ENCODE data around the gene MINAR2. TPM values are rescaled to one million over a fixed set of nuclear protein-coding genes. Genes with fewer than 3 reads are reported as not detected.

MINAR2 gene
- total RNA-seq, 4 donors from 2014 or later = not detected

GRCh38 chr5:129766798-129767197, 18.9 kb downstream of the MINAR2 start:
- Histone ChIP-seq H3K9me3 (no peaks in the 10 kb centered on the region), H3K36me3 (no peaks in the 10 kb centered on the region), H3K4me1 (peaks cover 0 to 11% (median 0%) of the 10 kb centered on the region in 4 donors), H3K27ac (no peak overlapping the region), H3K27me3 (no peaks in the 10 kb centered on the region), H3K4me3 (no peak overlapping the region)
- no peak for DNase-seq (ENCODE audit: low spot score in 2 of 2)
- 85 to 88% methylated on average over 2 of the region's 2 CpGs for WGBS, 2 donors
- TF ChIP-seq EP300 (IDR thresholded peaks at IDR 0.05) (no peak), POLR2A (IDR thresholded peaks at IDR 0.05) (no peak)
- TF ChIP-seq, protein P1, sequence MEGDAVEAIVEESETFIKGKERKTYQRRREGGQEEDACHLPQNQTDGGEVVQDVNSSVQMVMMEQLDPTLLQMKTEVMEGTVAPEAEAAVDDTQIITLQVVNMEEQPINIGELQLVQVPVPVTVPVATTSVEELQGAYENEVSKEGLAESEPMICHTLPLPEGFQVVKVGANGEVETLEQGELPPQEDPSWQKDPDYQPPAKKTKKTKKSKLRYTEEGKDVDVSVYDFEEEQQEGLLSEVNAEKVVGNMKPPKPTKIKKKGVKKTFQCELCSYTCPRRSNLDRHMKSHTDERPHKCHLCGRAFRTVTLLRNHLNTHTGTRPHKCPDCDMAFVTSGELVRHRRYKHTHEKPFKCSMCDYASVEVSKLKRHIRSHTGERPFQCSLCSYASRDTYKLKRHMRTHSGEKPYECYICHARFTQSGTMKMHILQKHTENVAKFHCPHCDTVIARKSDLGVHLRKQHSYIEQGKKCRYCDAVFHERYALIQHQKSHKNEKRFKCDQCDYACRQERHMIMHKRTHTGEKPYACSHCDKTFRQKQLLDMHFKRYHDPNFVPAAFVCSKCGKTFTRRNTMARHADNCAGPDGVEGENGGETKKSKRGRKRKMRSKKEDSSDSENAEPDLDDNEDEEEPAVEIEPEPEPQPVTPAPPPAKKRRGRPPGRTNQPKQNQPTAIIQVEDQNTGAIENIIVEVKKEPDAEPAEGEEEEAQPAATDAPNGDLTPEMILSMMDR (IDR thresholded peaks at IDR 0.05) = no peak

DNA sequence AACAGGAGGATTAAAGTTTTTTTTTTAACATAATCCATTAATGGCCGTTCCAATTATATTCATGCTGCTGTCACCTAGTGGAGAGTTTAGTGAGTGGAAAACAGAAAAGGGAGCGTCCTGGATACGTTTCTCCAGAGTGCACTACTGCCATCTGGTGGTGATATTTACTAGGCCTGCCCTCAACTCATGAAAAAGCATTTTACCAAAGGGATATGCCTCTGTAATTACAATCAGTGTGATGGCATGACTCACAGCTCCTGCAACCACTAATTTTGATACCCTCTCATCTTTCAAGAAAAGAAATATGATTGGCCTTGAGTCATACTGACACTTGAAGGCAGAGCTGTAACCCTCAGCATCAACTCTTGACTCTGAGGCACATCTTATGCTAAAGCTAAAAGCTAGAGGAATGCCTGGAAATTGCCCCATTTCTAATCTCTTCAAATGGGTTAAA, 20.1 kb downstream of the MINAR2 start:
- no peak overlapping the region for H3K27ac ChIP-seq
- no peak overlapping the region for H3K4me3 ChIP-seq
- H3K36me3 ChIP-seq = no peaks in the 10 kb centered on the region
- H3K27me3 ChIP-seq = no peaks in the 10 kb centered on the region
- TF ChIP-seq EP300 (IDR thresholded peaks at IDR 0.05) (no peak), POLR2A (IDR thresholded peaks at IDR 0.05) (no peak)
- TF ChIP-seq, protein P1 (IDR thresholded peaks at IDR 0.05) = peak; percentile 94 to 95 (median 95)
- peaks cover 0 to 11% (median 0%) of the 10 kb centered on the region in 4 donors for H3K4me1 ChIP-seq
- 0 to 4% methylated on average over 3 of the region's 3 CpGs for WGBS, 2 donors
- DNase-seq (ENCODE audit: low spot score in 2 of 2) = peak; percentile 33 to 90
- H3K9me3 ChIP-seq = no peaks in the 10 kb centered on the region

DNA sequence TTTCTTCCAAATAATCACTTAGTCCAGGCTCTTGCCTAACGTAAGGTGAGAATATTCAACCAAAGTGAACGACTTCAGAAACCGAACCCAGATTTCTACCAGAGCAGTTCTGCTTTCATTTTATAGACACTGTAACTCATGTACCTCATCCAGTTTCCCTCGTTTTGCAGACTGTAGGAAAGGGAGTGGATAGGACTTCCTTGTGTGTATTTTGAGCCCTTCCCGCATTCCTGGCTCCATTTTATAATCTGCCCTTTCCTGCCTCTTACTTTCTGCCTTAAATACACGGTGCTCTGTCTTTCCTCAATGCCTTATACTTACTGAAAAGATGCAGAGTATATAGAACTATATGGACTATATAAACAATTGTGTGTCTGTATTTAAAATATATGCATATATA, 20.8 kb downstream of the MINAR2 start:
- 71 to 74% methylated on average over 6 of the region's 6 CpGs for WGBS, 2 donors
- TF ChIP-seq POLR2A (IDR thresholded peaks at IDR 0.05) (no peak), EP300 (IDR thresholded peaks at IDR 0.05) (no peak)
- TF ChIP-seq, protein P1 (IDR thresholded peaks at IDR 0.05) = no peak

GRCh38 chr5:129770024-129770820, 22.3 kb downstream of the MINAR2 start:
- Histone ChIP-seq H3K27me3 (no peaks in the 10 kb centered on the region), H3K36me3 (no peaks in the 10 kb centered on the region), H3K4me3 (no peak overlapping the region), H3K27ac (no peak overlapping the region), H3K9me3 (no peaks in the 10 kb centered on the region), H3K4me1 (peaks cover 0 to 3% (median 0%) of the 10 kb centered on the region in 4 donors)
- DNase-seq (ENCODE audit: low spot score in 2 of 2) = no peak
- 81 to 83% methylated on average over 5 of the region's 5 CpGs for WGBS, 2 donors
- TF ChIP-seq, protein P1 (IDR thresholded peaks at IDR 0.05) = no peak
- TF ChIP-seq EP300 (IDR thresholded peaks at IDR 0.05) (no peak), POLR2A (IDR thresholded peaks at IDR 0.05) (no peak)

More for the DNA sequence above, 20.8 kb downstream of the MINAR2 start:
- H3K27me3 ChIP-seq = no peaks in the 10 kb centered on the region
- H3K36me3 ChIP-seq = no peaks in the 10 kb centered on the region
- H3K27ac ChIP-seq = no peak overlapping the region
- H3K9me3 ChIP-seq = no peaks in the 10 kb centered on the region
- H3K4me3 ChIP-seq = no peak overlapping the region
- no peak for DNase-seq (ENCODE audit: low spot score in 2 of 2)
- peaks cover 0 to 11% (median 0%) of the 10 kb centered on the region in 4 donors for H3K4me1 ChIP-seq

Measured in tibial nerve (tissue), 4 donors.